A673 (cell line): ENCODE measurements around the gene C2. TPM values are rescaled to one million over a fixed set of nuclear protein-coding genes. Genes with fewer than 3 reads are reported as not detected.

Experiments
- BruUV-seq: library from RNA; stranded (reverse); fragments of 400-500 nt; replicated peaks from 2 replicates; lab custom pipeline; 2021; lab: Mats Ljungman, UMichigan
- CTCF ChIA-PET: fragments of 300-600 bp; sonication (Branson Sonifier 250); formaldehyde crosslinking; loops from one replicate; lab custom pipeline; 2022; ENCODE audit warnings: antibody characterized with exemption; lab: Charles Lee
- POLR2A ChIA-PET: fragments of 300-600 bp; sonication (Branson Sonifier 250); formaldehyde crosslinking; loops from one replicate; lab custom pipeline; 2022; ENCODE audit warnings: antibody characterized with exemption; ENCODE audit not compliant: low non-redundant PET; lab: Charles Lee
- DNase-seq: peaks from one replicate; pipeline ENCODE4 v3.0.0-alpha.2; 2015; ENCODE audit warnings: low spot score
- H3K27ac ChIP-seq: fragments of 200-600 bp; sonication (generic); 2 replicates; pipeline ENCODE4 v1.5.1; 2016; ENCODE audit warnings: mixed run types, low read depth, mild to moderate bottlenecking, mixed read lengths, antibody characterized with exemption, low read length; ENCODE audit not compliant: poor library complexity, severe bottlenecking
- H3K27me3 ChIP-seq: fragments of 200-600 bp; sonication (generic); replicated peaks from 2 replicates; pipeline ENCODE4 v1.6.1; 2017; ENCODE audit warnings: mixed run types, low read depth, mild to moderate bottlenecking, mixed read lengths, antibody characterized with exemption, low read length; ENCODE audit not compliant: insufficient read depth, poor library complexity
- H3K36me3 ChIP-seq: fragments of 200-600 bp; sonication (generic); 2 replicates; pipeline ENCODE4 v1.6.1; 2016; ENCODE audit warnings: mixed run types, mild to moderate bottlenecking, mixed read lengths, antibody characterized with exemption, low read length; ENCODE audit not compliant: insufficient read depth, poor library complexity, severe bottlenecking
- H3K4me1 ChIP-seq: fragments of 200-600 bp; sonication (generic); 2 replicates; pipeline ENCODE4 v1.6.1; 2017; ENCODE audit warnings: mixed run types, mild to moderate bottlenecking, mixed read lengths, antibody characterized with exemption, low read length; ENCODE audit not compliant: insufficient read depth, poor library complexity, severe bottlenecking
- H3K4me3 ChIP-seq: fragments of 200-600 bp; sonication (generic); 2 replicates; pipeline ENCODE4 v1.5.1; 2016; ENCODE audit warnings: low read depth, mixed run types, mild to moderate bottlenecking, mixed read lengths, low read length; ENCODE audit not compliant: poor library complexity, severe bottlenecking
- H3K9me3 ChIP-seq: fragments of 200-600 bp; sonication (generic); 2 replicates; pipeline ENCODE4 v1.6.1; 2016; ENCODE audit warnings: mixed run types, low read depth, mild to moderate bottlenecking, mixed read lengths, antibody characterized with exemption, low read length; ENCODE audit not compliant: poor library complexity, severe bottlenecking
- CTCF ChIP-seq: fragments of 300-800, 200-600 bp; sonication (generic); conservative IDR thresholded peaks from 2 replicates; pipeline ENCODE4 v1.5.1; 2017; ENCODE audit warnings: low read depth, mild to moderate bottlenecking, antibody characterized with exemption, low read length, moderate library complexity, mixed read lengths
- EZH2 ChIP-seq: fragments of 200-600 bp; sonication (generic); IDR thresholded peaks from 2 replicates; pipeline ENCODE4 v1.6.1; 2017; ENCODE audit warnings: borderline replicate concordance, low read depth, mild to moderate bottlenecking, mixed read lengths, antibody characterized with exemption, low read length; ENCODE audit not compliant: poor library complexity, severe bottlenecking
- intact Hi-C: fragments of 100-400 bp; cut with micrococcal nuclease; formaldehyde crosslinking; loops from one replicate; pipeline ENCODE4 v1.10.0; 2022; ENCODE audit not compliant: unreplicated experiment
- total RNA-seq: library from RNA; stranded (reverse); gene quantifications from 2 replicates; pipeline ENCODE4 v1.2.3, GENCODE V29; 2021

The C2 gene
- total RNA-seq, 1 experiment from 2014 or later = 0.56 TPM

DNA sequence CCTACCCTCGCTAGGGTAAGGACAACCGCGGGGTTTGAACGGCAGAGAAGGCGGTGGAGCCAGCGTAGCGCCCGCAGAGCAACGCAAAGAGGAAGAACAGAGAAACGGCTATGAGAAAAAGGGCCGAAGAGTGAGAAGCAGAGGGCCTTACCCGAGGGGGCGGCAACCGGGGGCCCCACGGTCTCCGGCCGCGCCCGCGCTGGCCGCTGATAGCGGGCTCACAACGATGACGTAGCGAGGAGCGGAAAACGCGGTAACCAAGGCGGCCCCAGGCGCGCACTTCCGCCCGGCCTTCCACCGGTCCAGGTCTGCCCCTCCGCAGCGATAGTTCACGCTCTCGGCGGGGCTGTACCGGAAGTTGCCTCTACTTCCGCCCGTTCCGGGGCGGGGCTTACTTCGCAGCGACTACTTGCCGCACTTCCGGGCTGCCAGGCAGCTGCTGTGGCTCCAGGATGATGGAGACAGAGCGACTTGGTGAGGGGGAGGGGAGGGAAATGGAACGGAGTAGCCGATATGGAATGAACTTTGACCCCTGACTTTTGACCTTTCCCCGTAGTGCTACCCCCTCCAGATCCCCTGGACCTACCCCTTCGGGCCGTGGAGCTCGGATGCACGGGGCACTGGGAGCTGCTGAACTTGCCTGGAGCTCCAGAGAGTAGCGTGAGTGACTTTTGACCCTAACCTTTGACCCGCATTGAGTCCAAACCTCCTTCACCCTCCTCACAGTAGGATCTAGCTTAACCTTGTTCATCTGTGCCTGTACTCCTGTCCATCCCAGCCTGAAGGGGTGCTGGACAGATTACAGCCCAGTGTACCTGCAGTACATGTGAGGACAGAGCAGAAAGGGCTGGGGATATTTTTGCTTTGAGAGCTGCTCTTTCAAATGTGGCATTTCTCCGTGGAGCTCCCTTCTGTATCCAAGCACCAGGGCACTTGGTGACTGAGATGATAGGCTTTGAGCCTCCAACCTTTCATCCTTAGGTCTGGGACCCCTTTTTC, 31.5 kb downstream of the C2 start, which contains the start of the genes NELFE and SKIC2:
Gene NELFE (minus strand): TSS at position 231 of the 999 bp plus-strand sequence. CDS start 525 bp downstream, outside the sequence.
Gene SKIC2 (plus strand): TSS at position 435 of the 999 bp plus-strand sequence. CDS start 18 bp downstream, at position 453.
- Histone ChIP-seq H3K4me1 (peaks cover 14% of the 10 kb centered on the region), H3K9me3 (no peaks in the 10 kb centered on the region), H3K27me3 (no peaks in the 10 kb centered on the region), H3K27ac (peak within 1 kb of the TSS; percentile 88), H3K4me3 (peak within 1 kb of the TSS; percentile 88), H3K36me3 (peaks cover 29% of the 10 kb centered on the region)
- TF ChIP-seq EZH2 = no peak
- no peak for TF ChIP-seq CTCF
- ChIA-PET CTCF (interaction anchor here (0.6 kb wide), 1 partner anchor 170 kb away, joined by 3 read pairs; no protein-coding TSS in a partner anchor), POLR2A (interaction anchor here (0.6 kb wide), 1 partner anchor 41 kb away, joined by 3 read pairs; no protein-coding TSS in a partner anchor)
- DNase-seq = peak; percentile 99
- intact Hi-C loops = loop anchor here (10.0 kb wide), 1 partner anchor 274 kb away; the partner anchor contains the start of gene LY6G5C
- BruUV-seq = TSS peak; percentile 74

DNA sequence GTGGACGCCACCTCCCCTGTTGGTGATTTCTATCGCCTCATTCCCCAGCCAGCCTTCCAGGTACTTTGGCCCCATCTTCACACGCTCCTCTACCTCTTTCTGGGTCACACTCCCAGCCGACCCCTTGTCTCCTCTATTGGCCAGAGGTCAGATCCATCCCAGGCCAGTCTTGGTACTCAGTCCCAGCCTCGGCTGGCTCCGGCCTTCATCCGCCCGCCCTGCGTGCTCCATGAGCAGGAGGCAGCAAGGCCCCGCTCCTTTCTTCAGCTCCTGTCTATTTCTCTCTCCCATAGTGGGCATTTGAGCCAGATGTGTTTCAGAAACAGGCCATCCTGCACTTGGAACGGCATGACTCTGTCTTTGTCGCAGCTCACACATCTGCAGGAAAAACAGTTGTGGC, 34.1 kb downstream of the C2 start:
- ChIA-PET CTCF (no interaction called here), POLR2A (no interaction called here)
- TF ChIP-seq CTCF (no peak), EZH2 (no peak)
- Histone ChIP-seq H3K4me1 (peaks cover 14% of the 10 kb centered on the region), H3K27ac (no peak overlapping the region), H3K27me3 (no peaks in the 10 kb centered on the region), H3K36me3 (peaks cover 16% of the 10 kb centered on the region), H3K4me3 (no peak overlapping the region), H3K9me3 (no peaks in the 10 kb centered on the region)
- BruUV-seq = no TSS peak
- DNase-seq = no peak
- intact Hi-C loops = no loop called here

- H3K27me3 ChIP-seq = no peaks in the 10 kb centered on the region
- peaks cover 7% of the 10 kb centered on the region for H3K4me1 ChIP-seq
- POLR2A ChIA-PET = no interaction called here
- H3K27ac ChIP-seq = no peak overlapping the region
- CTCF ChIA-PET = no interaction called here
- peaks cover 32% of the 10 kb centered on the region for H3K36me3 ChIP-seq
- no peak overlapping the region for H3K4me3 ChIP-seq
- no TSS peak for BruUV-seq
- intact Hi-C loops = no loop called here
- H3K9me3 ChIP-seq = no peaks in the 10 kb centered on the region
- TF ChIP-seq EZH2 = no peak
- TF ChIP-seq CTCF = no peak
- no peak for DNase-seq
These were observed 36.4 kb downstream of the C2 start for GRCh38 chr6:31963921-31964320.
